ENCODE data around the gene VGLL4.

VGLL4 gene

GRCh38 chr3:11564577-11565001 is 79.1 kb downstream of the VGLL4 start:
- no peak for DNase-seq (ENCODE audit: low read depth)

DNA sequence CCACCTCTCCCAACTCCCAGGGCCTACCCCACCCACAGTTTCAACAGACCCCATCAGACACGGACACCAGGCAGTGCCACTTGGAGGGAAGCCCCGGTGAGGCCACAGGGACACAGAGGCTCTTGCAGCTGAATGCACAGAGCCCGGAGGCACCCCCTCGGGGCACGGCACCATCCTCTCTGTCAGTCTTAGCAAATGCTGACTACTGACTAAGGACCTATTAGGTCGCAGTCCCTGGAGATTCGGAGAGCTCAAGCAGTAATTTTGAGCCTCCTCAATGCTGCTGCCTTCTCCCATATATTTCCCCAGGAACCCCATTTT is 79.9 kb downstream of the VGLL4 start:
- no peak for DNase-seq (ENCODE audit: low read depth)

DNA sequence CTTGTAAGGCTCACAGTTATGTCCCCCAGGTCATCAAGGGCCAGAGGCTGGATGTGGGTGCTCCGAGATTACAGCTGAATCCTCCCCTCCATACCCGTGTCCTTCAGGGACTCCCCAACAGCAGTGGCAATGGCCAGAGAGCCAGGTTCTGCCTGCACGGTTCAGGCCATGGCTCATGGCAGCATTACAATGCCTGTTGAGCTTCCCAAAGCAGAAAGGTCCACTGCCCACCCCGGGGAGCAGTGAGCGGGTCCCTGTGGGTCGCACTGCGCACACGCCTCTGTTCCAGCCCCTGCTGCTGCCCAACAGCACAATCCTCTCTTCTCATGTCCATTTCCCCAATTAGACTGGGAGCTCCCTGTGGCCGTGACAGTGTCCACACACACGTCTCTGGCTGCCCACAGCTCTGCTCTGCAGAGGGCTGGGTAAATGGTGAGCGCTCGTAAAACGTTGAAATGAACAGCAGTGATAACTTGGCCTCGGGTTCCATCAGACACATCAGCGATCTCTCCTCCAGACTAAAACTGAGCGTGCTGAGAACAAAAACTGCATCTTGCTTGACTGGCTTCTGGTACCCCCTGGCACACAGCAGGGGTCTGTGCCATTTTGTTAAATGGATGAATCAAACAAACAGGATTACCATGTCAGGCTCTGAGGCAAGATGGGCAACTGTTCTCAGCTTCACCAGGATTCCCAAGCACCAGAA is 80.4 kb downstream of the VGLL4 start:
- DNase-seq (ENCODE audit: low read depth): no peak

DNA sequence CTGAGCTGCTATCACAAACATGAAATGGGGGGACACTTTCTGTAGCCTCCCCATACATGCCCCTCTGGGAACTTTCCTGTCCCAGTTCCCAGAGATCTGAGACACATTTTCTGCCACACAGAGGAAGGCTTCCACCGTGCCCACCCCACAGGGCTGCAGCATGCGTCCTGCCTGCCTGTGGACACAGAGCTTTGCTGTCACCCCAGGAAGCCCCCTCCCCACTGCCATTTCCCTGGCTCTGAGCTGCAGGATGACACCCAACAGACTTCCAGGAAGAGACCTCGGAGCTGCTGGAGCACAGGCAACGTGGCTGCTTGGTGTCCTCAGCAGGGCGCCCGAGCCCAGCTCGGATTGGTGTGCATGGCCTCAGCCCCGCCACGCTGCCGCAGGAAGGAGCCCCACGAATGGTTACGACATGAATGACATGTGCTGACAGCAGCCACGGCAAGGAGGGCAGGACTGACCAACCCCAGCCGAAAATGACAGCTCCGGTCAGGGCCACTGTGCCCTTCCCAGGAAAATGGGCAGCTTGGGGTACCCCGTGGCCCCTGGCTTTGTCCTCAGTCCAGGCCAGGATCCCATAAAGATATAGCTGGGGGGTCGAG is 81.3 kb downstream of the VGLL4 start:
- DNase-seq (ENCODE audit: low read depth): no peak

DNA sequence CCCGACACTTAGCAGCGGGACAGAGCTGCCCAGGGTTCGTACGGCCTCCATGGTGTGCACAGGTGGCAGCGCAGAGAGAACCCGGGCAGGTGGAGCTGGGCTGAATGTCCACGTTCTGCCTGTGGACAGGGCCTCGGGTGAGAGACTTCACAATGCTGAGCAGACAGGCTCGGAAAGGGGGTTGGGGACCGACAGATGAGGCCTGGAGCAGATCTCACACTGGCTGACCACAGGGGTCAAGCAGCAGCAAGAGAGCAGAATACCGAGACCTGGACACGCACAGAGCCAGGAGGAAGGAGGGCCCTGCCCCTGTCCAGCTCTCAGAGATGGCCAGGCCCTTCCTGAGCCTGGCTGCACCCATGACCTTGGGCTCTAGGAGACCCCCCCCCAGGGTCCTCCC is 83.0 kb downstream of the VGLL4 start:
- no peak for DNase-seq (ENCODE audit: low read depth)

- no peak for DNase-seq (ENCODE audit: low read depth)
Measured at GRCh38 chr3:11559816-11560633, 83.7 kb downstream of the VGLL4 start.

- no peak for DNase-seq (ENCODE audit: low read depth)
Measured at GRCh38 chr3:11558918-11559815, 84.5 kb downstream of the VGLL4 start.

- DNase-seq (ENCODE audit: low read depth): no peak
Measured at GRCh38 chr3:11558411-11558903, 85.3 kb downstream of the VGLL4 start.

GRCh38 chr3:11558002-11558401 is 85.7 kb downstream of the VGLL4 start:
- no peak for DNase-seq (ENCODE audit: low read depth)

GRCh38 chr3:11556851-11557644 is 86.7 kb downstream of the VGLL4 start:
- no peak for DNase-seq (ENCODE audit: low read depth)

DNA sequence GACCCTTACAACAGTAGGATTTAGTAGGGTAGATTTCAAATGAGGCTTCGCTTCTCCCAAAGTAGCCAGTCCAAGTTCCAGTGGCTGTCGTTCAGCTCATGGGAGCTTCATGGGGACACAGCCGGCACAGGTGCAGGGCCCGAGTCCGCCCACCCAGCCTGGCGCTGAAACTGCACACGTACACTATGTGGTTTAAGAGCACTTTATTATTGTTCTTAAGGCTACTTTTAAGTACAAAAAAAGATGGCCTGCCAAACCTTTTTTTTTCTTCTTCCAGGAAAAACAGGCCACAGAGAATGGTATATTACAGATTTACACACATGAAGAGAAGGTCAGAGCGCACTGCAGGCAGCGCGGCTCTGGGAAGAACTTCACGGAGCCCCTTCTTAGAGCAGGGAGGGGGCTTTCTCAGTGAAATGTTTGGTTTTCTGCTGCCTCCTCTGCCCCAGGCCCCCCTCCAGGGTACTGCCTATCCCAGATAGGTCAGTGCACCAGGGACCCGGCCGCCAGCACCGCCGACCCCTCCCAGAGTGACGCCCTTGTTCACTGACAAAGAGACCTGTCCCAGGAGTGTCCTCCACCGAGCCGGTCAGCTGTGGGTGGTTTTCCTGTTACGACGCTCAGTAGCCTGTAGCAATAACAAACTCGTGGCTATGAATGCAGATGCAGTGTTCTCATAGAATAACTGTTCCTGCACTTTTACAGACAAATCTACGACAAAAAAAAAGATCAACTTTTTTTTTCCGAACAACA is 87.7 kb downstream of the VGLL4 start:
- DNase-seq (ENCODE audit: low read depth): no peak

- no peak for DNase-seq (ENCODE audit: low read depth)
Measured at GRCh38 chr3:11555211-11555782, 88.4 kb downstream of the VGLL4 start.

GRCh38 chr3:11554666-11555065 is 89.0 kb downstream of the VGLL4 start:
- no peak for DNase-seq (ENCODE audit: low read depth)

- no peak for DNase-seq (ENCODE audit: low read depth)
Measured at GRCh38 chr3:11554236-11554610, 89.5 kb downstream of the VGLL4 start.

DNA sequence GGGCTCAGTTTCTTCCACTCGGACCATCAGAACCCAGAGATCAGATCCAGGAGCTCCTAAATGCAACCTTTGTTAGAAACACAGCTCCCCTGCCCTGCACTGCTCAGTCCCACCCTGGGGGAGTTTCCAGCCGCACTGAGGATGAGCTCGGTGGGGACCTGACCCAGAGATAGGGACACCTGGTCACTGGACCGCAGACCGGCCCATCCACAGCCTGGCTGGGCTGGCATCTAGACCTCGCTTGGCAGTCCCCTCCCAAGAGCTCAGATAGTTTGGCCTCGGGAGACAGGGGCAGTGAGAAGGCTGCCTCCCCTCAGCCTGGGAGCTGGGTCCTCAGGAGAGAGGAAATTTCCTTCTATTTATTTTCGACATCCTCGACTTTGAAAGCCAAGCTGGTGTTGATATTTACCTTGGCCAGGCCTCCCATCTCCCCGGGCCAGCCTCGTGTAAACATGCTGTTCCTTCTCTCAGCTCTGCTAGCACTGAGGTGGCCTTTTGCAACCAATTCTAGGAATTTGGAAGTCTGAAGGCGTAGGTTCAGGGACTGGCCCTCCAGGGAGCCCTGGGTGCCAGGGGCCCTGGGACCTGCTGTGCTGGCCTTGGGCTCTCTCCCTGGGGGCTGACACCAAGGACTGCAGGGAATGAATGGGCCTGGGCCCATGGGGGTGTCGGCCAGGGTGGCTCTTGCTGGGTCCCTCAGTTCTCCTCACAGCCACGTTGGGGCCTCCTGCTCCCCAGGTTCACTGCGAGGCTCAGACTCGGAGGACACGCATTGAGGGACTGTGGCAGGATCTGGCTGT is 90.1 kb downstream of the VGLL4 start:
- DNase-seq (ENCODE audit: low read depth): no peak

DNA sequence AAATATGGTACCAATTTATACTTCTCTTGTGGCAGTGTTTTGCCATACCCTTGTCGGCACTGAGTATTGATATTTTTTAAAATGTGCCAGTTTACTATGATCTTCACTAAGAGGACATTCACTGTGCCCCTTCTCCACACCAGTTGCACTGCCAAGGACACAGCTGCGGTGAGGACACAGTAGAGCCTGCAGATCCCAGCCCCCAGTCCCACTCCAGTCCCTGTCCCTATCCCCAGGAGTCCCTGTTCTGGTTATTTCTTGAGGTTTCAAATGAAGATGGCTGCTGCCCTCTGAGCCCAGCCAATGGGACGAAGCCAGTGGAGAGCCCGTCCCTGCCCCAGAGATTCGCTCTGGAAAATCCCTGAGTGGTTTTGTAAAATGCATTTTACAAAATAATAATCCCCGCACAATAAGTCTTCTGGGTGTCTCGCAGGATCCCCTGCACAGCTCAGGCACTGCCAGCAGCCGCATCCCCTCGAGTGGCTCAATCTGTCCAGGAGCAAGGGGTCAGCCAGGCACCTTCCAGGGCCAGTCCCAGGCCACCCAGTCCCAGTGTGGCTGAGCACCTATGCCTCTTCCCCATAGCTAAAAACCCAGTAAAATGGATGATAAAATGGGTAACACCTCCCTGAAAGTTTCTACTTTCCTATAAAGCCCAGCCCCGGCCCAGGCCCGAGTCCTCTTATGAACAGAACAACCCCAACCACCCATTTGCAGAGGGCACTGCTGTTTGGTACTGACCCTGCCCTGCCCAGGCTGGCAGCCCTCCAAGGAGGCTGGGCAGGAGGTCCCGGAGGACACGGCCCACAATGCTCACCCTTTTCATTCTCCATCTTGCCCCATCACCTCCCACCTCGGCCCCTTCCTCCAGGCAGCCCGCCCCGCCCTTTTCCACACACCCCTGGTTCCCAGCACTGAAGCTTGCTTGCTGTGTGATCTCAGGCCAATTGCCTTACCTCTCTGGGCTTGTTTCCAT is 91.1 kb downstream of the VGLL4 start:
- DNase-seq (ENCODE audit: low read depth): no peak

- no peak for DNase-seq (ENCODE audit: low read depth)
Measured at GRCh38 chr3:11551036-11551435, 92.7 kb downstream of the VGLL4 start.

DNA sequence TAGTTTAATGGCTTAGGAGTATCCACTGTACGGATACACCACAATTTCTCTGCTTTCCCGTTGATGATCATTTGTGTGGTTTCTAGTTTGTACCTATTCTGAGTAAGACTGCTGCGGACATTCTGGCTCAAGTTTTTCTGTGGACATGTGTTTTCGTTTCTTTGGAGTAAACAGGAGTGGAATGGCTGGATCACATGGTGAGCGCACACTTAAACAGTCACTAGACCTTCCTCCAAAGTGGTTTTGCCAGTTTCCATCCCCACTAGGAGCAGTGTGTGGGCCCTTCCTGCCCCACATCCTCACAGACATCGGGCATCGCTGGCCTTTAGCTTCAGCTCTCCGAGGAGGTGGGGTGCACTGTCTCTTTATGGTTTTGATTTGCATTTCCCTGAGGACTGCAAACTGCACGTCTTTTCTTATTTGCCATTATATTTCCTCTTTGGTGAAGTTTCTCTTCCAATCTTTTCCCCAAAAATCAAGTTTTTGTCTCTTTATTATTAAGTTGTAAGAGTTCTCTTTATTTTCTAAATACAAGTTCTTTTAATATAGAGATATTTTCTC is 94.1 kb downstream of the VGLL4 start:
- no peak for DNase-seq (ENCODE audit: low read depth)
